NCI-H510A treated with DMSO at 0.1 percent for 48 hours (cell line): ENCODE data around the gene PXN.
"Not testable (repeated sequence)": the region's sequence is repeated elsewhere in the genome, so short reads cannot be mapped to it uniquely, and the experiment has no call there.

Source experiments
- DNase-seq: peaks from one replicate; lab custom pipeline; 2025; lab: John Stamatoyannopoulos, UW

PXN gene

DNA sequence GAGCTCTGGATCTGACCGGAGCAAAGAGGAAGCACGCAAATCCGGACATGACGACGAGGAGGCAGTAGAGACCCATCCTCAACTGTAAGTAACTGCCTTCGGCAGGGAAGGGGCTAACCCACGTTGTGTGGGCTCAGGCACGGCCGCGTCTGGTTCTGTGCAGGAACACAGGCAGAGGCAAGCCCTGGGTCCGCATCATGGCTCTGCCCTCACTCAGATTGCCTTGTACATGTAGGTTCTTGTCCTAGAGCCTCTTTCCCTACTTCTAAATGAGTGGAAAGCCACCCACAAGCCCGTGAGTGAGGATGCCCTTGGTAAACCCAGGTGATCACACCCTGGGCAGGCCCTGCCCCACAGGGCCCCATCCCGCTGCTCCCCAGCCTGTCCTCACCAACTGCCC lies 55.7 kb downstream of the PXN start:
- no peak for DNase-seq

- no peak for DNase-seq
Measured at GRCh38 chr12:120207227-120207626, 58.3 kb downstream of the PXN start.

- not testable (repeated sequence) for DNase-seq
Measured at GRCh38 chr12:120206781-120207180, 58.7 kb downstream of the PXN start.

- DNase-seq: no peak
Measured at GRCh38 chr12:120206228-120206627, 59.3 kb downstream of the PXN start.

- no peak for DNase-seq
Measured at GRCh38 chr12:120204171-120204570, 61.4 kb downstream of the PXN start.

DNA sequence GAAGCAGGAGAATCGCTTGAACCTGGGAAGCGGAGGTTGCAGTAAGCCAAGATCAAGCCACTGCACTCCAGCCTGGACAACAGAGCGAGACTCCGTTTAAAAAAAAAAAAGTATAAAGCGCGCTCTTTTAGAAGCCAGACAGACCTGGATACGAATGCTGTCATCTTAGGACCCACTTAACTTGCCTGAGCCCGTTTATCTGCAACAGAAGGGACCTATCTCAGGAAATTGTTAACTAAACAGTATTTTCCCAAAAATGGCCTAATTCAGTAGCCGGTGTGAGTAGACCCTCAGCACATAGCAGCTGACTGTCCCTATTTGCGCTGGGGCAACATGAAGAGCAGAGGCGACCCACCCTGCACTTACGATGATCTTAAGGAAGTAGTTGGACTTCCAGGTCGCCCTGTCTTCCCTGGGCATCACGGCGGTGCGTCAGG lies 65.1 kb downstream of the PXN start:
- no peak for DNase-seq

- no peak for DNase-seq
Measured at GRCh38 chr12:120199595-120200306, 65.8 kb downstream of the PXN start.

DNA sequence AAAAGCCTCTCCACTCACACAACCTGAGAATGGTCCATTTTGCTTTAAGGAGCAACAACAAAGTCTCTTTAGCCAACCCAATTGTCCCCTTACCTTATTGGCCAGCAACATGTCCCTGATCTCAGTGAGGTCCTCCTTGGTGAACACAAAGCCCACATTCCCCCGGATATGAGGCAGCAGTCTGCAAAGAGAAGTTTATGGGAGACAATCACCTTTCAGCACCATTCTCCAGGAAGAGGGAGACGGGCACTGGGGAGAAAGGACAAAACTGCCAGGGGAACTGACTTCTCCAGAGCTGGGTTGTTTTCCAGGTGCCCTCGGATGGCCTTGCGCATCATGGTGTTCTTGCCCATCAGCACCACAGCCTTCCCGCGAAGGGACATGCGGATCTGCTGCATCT lies 66.5 kb downstream of the PXN start:
- no peak for DNase-seq

GRCh38 chr12:120197542-120197887 lies 68.0 kb downstream of the PXN start:
- DNase-seq: no peak

GRCh38 chr12:120196817-120197541 lies 68.6 kb downstream of the PXN start:
- DNase-seq: not testable (repeated sequence)

DNA sequence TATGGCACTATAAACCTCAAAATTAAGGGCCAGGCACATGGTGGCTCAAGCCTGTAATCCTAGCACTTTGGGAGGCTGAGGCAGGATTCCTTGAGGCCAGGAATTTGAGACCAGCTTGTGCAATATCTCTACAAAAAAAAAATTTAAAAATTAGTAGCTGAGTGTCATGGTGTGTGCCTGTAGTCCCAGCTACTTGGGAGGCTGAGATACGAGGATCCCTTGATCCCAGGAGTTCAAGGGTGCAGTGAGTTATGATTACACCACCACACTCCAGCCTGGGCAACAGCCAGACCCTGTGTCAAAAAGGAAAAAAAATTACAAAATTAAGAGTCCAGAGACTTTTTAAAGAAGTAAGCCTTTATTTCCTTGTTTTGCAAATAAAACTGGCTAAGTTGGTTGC lies 69.2 kb downstream of the PXN start:
- DNase-seq: no peak

DNA sequence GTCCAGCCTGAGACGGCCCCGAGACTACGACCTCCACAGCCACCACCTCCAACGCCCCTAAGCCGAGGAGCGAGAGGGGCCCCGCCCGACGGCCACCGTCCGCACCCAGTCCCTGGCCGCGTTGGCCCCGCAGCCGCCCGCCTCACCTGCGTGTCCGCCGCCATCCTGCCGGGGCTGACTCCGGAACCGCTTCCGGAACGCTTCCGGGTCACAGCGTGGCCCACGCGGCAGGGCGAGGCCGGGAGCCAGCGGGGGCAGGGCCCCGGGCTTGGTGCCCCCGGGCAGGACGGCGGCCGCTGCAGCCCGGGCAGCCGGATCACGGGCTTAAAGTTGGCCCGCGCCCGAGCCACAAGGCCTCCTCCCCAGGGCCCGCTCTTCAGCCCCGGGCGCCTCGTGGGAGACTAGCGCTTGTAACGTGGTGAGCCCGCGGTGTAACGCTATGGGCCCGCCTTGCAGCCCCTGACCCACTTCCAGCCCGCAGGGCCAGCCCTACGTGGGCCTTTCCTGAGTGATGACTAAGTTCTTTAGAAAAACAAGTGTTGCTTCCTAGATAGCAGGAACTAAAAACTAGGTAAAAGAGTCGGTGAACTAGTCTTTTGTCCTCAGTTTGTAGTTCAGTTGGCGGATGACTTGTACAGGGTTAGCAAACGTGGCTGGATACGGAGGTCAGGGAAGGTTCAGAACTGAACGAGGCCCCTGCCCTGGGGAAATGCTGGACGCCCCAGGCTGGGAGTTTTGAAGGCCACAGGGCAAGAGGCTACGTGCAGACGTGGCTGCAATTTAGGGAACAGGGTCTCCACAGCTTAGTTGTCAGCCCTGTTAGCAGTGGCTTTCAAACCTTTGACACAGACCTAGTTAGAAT lies 70.8 kb downstream of the PXN start, which contains the start of gene GCN1:
GCN1 (minus strand) TSS at position 182 of the 862 bp plus-strand sequence; CDS start at position 164, 18 bp downstream.
- peak; percentile 82 for DNase-seq

GRCh38 chr12:120194226-120194533 lies 71.3 kb downstream of the PXN start:
- no peak for DNase-seq

GRCh38 chr12:120193286-120193685 lies 72.2 kb downstream of the PXN start:
- DNase-seq: not testable (repeated sequence)

DNA sequence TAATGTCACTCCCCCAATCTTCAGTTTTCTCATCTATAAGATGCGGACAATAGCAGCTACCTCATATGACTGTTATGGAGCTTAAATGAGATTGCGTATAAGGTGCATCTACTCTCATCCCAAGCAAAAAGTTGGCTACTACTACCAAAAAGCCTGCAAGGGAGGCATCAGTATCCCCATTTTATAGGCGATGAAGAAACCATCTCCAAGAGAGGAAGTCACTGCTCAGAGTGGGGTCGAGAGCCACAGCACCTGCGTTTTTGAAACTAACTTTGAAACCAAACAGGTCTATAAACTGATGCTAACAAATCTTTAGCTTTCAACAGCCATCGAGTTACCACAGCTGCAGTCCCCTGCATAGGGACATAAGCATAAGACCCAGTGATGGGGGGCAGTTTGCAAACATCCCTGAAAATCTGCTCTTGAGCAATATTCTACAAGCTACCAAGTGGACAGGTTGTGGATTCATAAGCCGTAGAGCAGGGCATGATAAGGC lies 74.5 kb downstream of the PXN start:
- no peak for DNase-seq

GRCh38 chr12:120190386-120190785 lies 75.1 kb downstream of the PXN start:
- DNase-seq: no peak

DNA sequence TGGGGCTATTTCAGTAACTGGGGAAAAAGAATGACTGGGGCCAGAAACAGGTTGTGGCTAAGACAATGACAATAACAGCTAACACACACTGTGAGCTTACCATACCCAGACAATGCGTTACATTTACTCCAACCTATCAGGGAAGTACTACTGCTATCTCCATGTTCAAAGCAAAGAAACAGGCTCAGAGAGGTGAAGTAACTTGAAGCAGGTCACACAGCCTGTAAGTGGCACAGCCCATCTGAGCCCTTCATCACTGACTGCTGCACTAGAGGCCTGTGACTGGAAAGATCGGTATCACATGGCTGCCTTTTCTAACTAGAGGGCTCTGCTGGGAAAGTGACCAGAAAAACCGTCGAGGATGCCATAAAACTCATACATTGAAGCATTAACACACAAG lies 78.9 kb downstream of the PXN start:
- DNase-seq: no peak

- no peak for DNase-seq
Measured at GRCh38 chr12:120183211-120183631, 82.3 kb downstream of the PXN start.

DNA sequence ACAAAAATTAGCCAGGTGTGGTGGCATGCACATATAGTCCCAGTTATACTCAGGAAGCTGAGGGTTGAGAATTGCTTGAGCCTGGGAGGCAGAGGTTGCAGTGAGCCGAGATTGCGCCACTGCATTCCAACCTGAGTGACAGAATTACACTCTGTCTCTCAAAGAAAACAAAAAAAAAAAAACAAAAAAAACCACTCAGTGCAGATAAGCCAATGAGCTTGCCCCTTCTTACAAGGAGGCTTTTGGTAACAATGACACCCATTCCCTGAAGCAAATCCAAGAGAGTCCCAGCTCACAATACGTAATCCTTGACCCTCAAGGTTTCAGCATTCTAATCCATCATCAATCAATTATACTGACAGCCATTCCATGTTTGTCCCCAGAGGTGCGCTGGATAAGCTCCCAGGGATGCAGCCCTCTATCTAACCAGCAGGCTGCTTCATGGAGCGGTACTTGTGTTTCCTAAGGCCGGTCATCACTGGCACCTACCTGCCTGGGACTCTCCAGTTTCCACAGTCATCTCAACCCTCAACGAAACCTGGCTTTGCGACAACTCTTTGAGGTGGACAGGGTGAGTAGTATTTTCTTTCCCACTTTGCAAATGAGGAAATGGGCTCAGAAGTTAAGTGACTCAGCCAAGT lies 83.4 kb downstream of the PXN start:
- no peak for DNase-seq

GRCh38 chr12:120180975-120181374 lies 84.6 kb downstream of the PXN start:
- DNase-seq: no peak

DNA sequence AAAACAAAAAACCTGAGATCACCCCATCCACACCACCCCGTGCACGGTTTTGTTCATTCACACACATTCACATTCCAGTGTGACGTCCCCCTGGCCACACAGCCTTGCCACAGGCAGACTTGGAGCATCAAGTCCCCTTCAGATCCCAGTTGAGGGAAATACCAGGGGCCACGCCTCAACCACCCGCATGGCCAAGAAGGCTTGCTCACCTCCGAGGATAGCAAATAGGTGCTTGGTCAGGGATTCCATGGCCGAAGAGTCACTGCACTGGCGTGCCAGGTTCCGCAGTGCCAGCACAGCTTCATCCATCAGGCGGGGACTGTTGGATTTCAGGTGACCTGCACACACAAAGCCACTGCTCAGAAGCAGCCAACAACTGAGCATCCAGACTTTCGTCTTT lies 90.0 kb downstream of the PXN start:
- DNase-seq: no peak

GRCh38 chr12:120175062-120175461 lies 90.5 kb downstream of the PXN start:
- DNase-seq: no peak
